Gastroesophageal sphincter (tissue), 4 donors: ENCODE results near the gene RANBP17. TPM values are rescaled to one million over a fixed set of nuclear protein-coding genes. Genes with fewer than 3 reads are reported as not detected.
"Not testable (repeated sequence)": the region's sequence is repeated elsewhere in the genome, so short reads cannot be mapped to it uniquely, and the experiment has no call there.

ENCODE experiments used
- ATAC-seq: fragments of 150-250 bp; one replicate; pipeline ENCODE4 v1.9.1; 2016; ENCODE audit warnings: mild to moderate bottlenecking, moderate library complexity
- H3K27ac ChIP-seq, 4 donors: fragments of 200-600 bp; sonication (generic) in 3 of 4; 1 replicate in 3 of 4; 2 replicates in 1 of 4; pipeline ENCODE4 v1.5.1; 2016 to 2019
- H3K27me3 ChIP-seq: fragments of 200-600 bp; sonication (generic); one replicate; pipeline ENCODE4 v1.5.1; 2019
- H3K36me3 ChIP-seq, 2 donors: fragments of 200-600 bp; sonication (generic); one replicate each; pipeline ENCODE4 v1.5.1; 2019; ENCODE audit warnings: control low read depth in 1 of 2
- H3K4me1 ChIP-seq, 3 donors: fragments of 200-600 bp; sonication (generic); 1 replicate in 2 of 3; 2 replicates in 1 of 3; pipeline ENCODE4 v1.5.1; 2016 to 2019; ENCODE audit warnings: control low read depth in 2 of 3
- H3K4me3 ChIP-seq, 2 donors: fragments of 200-600 bp; sonication (generic); one replicate each; pipeline ENCODE4 v1.5.1; 2019; ENCODE audit warnings: mild to moderate bottlenecking in 1 of 2, moderate library complexity in 1 of 2
- H3K9me3 ChIP-seq, 3 donors: fragments of 200-600 bp; sonication (generic); one replicate each; pipeline ENCODE4 v1.5.1; 2017 to 2019; ENCODE audit warnings: control low read depth in 2 of 3
- EP300 ChIP-seq: sonication (generic); formaldehyde crosslinking; IDR thresholded peaks from one replicate; pipeline ENCODE4 v1.6.1; 2017; ENCODE audit warnings: antibody characterized with exemption, mild to moderate bottlenecking
- POLR2A ChIP-seq, 2 donors: fragments of 450-650 bp; IDR thresholded peaks; one replicate each; pipeline ENCODE4 v1.6.1; 2017; ENCODE audit warnings: antibody characterized with exemption in 2 of 2, mild to moderate bottlenecking in 2 of 2, moderate library complexity in 1 of 2
- POLR2AphosphoS5 ChIP-seq: sonication (generic); formaldehyde crosslinking; IDR thresholded peaks from one replicate; pipeline ENCODE4 v1.6.1; 2017; ENCODE audit warnings: antibody characterized with exemption
- WGBS, 2 donors: methylation state at CpG; one replicate each; pipeline ENCODE4 v1.1.5; 2018; ENCODE audit warnings: low coverage in 1 of 2; 5-methylcytosine and 5-hydroxymethylcytosine counted together
- total RNA-seq, 4 donors: library from RNA; depleted of rRNA; stranded (reverse); fragments of >200 nt; gene quantifications; one replicate each; pipeline ENCODE4 v1.1.0, GENCODE V29; 2016
- TF ChIP-seq, protein P1 (sequence below), 4 experiments: fragments of 200-600 bp in 2 of 4; fragments of 450-650 bp in 2 of 4; sonication (generic) in 1 of 4; IDR thresholded peaks; one replicate each; pipeline ENCODE4 v1.5.1; 2017 to 2019; ENCODE audit warnings: antibody characterized with exemption in 4 of 4, mild to moderate bottlenecking in 2 of 4, moderate library complexity in 2 of 4

The RANBP17 gene
- total RNA-seq, 4 donors from 2014 or later = 7.7 to 21.7 (median 13.8) TPM

GRCh38 chr5:170907758-170908157, 45.9 kb downstream of the RANBP17 start:
- no peak for ATAC-seq
- H3K27me3 ChIP-seq = no peaks in the 10 kb centered on the region
- no peak overlapping the region for H3K27ac ChIP-seq
- H3K4me1 ChIP-seq = no peaks in the 10 kb centered on the region
- no peaks in the 10 kb centered on the region for H3K9me3 ChIP-seq
- peaks cover 0 to 4% of the 10 kb centered on the region in 2 donors for H3K36me3 ChIP-seq
- 40 to 85% methylated on average over 1 of the region's 1 CpG for WGBS, 2 donors
- H3K4me3 ChIP-seq = no peak overlapping the region
- TF ChIP-seq EP300 (no peak), POLR2AphosphoS5 (no peak), POLR2A (IDR thresholded peaks at IDR 0.05) (no peak)
- TF ChIP-seq, protein P1, sequence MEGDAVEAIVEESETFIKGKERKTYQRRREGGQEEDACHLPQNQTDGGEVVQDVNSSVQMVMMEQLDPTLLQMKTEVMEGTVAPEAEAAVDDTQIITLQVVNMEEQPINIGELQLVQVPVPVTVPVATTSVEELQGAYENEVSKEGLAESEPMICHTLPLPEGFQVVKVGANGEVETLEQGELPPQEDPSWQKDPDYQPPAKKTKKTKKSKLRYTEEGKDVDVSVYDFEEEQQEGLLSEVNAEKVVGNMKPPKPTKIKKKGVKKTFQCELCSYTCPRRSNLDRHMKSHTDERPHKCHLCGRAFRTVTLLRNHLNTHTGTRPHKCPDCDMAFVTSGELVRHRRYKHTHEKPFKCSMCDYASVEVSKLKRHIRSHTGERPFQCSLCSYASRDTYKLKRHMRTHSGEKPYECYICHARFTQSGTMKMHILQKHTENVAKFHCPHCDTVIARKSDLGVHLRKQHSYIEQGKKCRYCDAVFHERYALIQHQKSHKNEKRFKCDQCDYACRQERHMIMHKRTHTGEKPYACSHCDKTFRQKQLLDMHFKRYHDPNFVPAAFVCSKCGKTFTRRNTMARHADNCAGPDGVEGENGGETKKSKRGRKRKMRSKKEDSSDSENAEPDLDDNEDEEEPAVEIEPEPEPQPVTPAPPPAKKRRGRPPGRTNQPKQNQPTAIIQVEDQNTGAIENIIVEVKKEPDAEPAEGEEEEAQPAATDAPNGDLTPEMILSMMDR (IDR thresholded peaks at IDR 0.05) = no peak

GRCh38 chr5:170913573-170913972, 51.8 kb downstream of the RANBP17 start:
- Histone ChIP-seq H3K4me3 (no peak overlapping the region), H3K9me3 (no peaks in the 10 kb centered on the region), H3K4me1 (no peaks in the 10 kb centered on the region), H3K36me3 (no peaks in the 10 kb centered on the region), H3K27me3 (no peaks in the 10 kb centered on the region), H3K27ac (no peak overlapping the region)
- no peak for ATAC-seq
- 37 to 54% methylated on average over 3 of the region's 3 CpGs for WGBS, 2 donors
- TF ChIP-seq POLR2AphosphoS5 (no peak), EP300 (no peak)

- no peak for ATAC-seq
These were observed 55.3 kb downstream of the RANBP17 start for GRCh38 chr5:170917113-170917512.

GRCh38 chr5:170920196-170920595, 58.4 kb downstream of the RANBP17 start:
- Histone ChIP-seq H3K4me3 (no peak overlapping the region), H3K27me3 (no peaks in the 10 kb centered on the region), H3K4me1 (no peaks in the 10 kb centered on the region), H3K27ac (no peak overlapping the region), H3K36me3 (no peaks in the 10 kb centered on the region), H3K9me3 (no peaks in the 10 kb centered on the region)
- no peak for TF ChIP-seq POLR2A (IDR thresholded peaks at IDR 0.05)
- TF ChIP-seq, protein P1 (IDR thresholded peaks at IDR 0.05) = no peak
- no peak for TF ChIP-seq POLR2AphosphoS5
- no peak for TF ChIP-seq EP300
- WGBS, 2 donors = 95 to 98% methylated on average over 3 of the region's 3 CpGs
- no peak for ATAC-seq

More at GRCh38 chr5:170917113-170917512, 55.3 kb downstream of the RANBP17 start:
- no peaks in the 10 kb centered on the region for H3K4me1 ChIP-seq
- no peaks in the 10 kb centered on the region for H3K36me3 ChIP-seq
- H3K9me3 ChIP-seq = no peaks in the 10 kb centered on the region
- H3K4me3 ChIP-seq = no peak overlapping the region
- no peak for TF ChIP-seq EP300
- TF ChIP-seq, protein P1 (IDR thresholded peaks at IDR 0.05) = no peak
- TF ChIP-seq POLR2AphosphoS5 = no peak
- no peak for TF ChIP-seq POLR2A (IDR thresholded peaks at IDR 0.05)
- no peak overlapping the region for H3K27ac ChIP-seq
- no peaks in the 10 kb centered on the region for H3K27me3 ChIP-seq

GRCh38 chr5:170922331-170922730, 60.5 kb downstream of the RANBP17 start:
- WGBS, 2 donors = 47% methylated on average over 2 of the region's 10 CpGs; no CpG with 5 or more reads in 1 of the 2 donors
- H3K27me3 ChIP-seq, H3K36me3 ChIP-seq, H3K4me3 ChIP-seq, H3K4me1 ChIP-seq, ATAC-seq, H3K27ac ChIP-seq, H3K9me3 ChIP-seq: not testable (repeated sequence)

- Histone ChIP-seq H3K4me3 (no peak overlapping the region), H3K4me1 (no peaks in the 10 kb centered on the region), H3K27ac (no peak overlapping the region), H3K27me3 (no peaks in the 10 kb centered on the region), H3K9me3 (no peaks in the 10 kb centered on the region), H3K36me3 (no peaks in the 10 kb centered on the region)
- 86 to 91% methylated on average over 3 to 7 of the region's 7 CpGs for WGBS, 2 donors
- no peak for TF ChIP-seq EP300
- TF ChIP-seq POLR2AphosphoS5 = no peak
- no peak for TF ChIP-seq POLR2A (IDR thresholded peaks at IDR 0.05)
- TF ChIP-seq, protein P1 (IDR thresholded peaks at IDR 0.05) = no peak
- ATAC-seq = no peak
These were observed 62.2 kb downstream of the RANBP17 start for GRCh38 chr5:170923910-170924620.

- H3K4me3 ChIP-seq, H3K4me1 ChIP-seq, H3K27ac ChIP-seq, H3K9me3 ChIP-seq, H3K27me3 ChIP-seq, H3K36me3 ChIP-seq, ATAC-seq: not testable (repeated sequence)
- 80 to 100% methylated on average over 1 of the region's 18 CpGs for WGBS, 2 donors
These were observed 73.9 kb downstream of the RANBP17 start for GRCh38 chr5:170935534-170936218.
